CD4-positive, alpha-beta memory T cell (primary cell): ENCODE results near the gene LRIT2. TPM values are rescaled to one million over a fixed set of nuclear protein-coding genes. Genes with fewer than 3 reads are reported as not detected.

Experiments
- CTCF ChIA-PET: fragments of 350-600 bp; sonication (Branson Sonifier 250); formaldehyde crosslinking; loops from one replicate; lab custom pipeline; 2021; ENCODE audit warnings: inconsistent platforms; ENCODE audit not compliant: partially characterized antibody; lab: Charles Lee
- POLR2A ChIA-PET: fragments of 350-600 bp; sonication (Branson Sonifier 250); formaldehyde crosslinking; loops from one replicate; lab custom pipeline; 2021; ENCODE audit not compliant: partially characterized antibody; lab: Charles Lee
- DNase-seq, 5 donors: peaks; one replicate each; pipeline versions ENCODE4 v3.0.0 to v3.0.0-alpha.2; 2020 to 2022; ENCODE audit warnings: mixed read lengths in 1 of 5
- H3K27ac ChIP-seq: one replicate; pipeline ENCODE4 v1.7.0; 2013; ENCODE audit warnings: low read depth, low read length
- H3K27me3 ChIP-seq: 2 replicates; pipeline ENCODE4 v1.7.0; 2013; ENCODE audit warnings: mild to moderate bottlenecking, low read length, moderate library complexity; ENCODE audit not compliant: insufficient read depth
- H3K36me3 ChIP-seq: 2 replicates; pipeline ENCODE4 v1.7.0; 2013; ENCODE audit warnings: mild to moderate bottlenecking, low read length, moderate library complexity; ENCODE audit not compliant: insufficient read depth
- H3K4me1 ChIP-seq: 2 replicates; pipeline ENCODE4 v1.7.0; 2013; ENCODE audit warnings: mild to moderate bottlenecking, low read length, moderate library complexity; ENCODE audit not compliant: insufficient read depth
- H3K4me3 ChIP-seq, 2 donors: one replicate each; pipeline ENCODE4 v1.7.0; 2013; ENCODE audit warnings: low read length in 2 of 2, mild to moderate bottlenecking in 1 of 2
- H3K9me3 ChIP-seq, 2 donors: one replicate each; pipeline ENCODE4 v1.7.0; 2013; ENCODE audit warnings: low read length in 2 of 2, control low read depth in 1 of 2; ENCODE audit not compliant: control insufficient read depth in 1 of 2
- H3K27ac Mint-ChIP-seq, 7 donors: one replicate each; pipeline ENCODE4 v1.8.0; 2020 to 2021; ENCODE audit warnings: mixed read lengths in 7 of 7, mild to moderate bottlenecking in 6 of 7, inconsistent platforms in 3 of 7, moderate library complexity in 3 of 7
- H3K27me3 Mint-ChIP-seq, 2 donors: one replicate each; pipeline ENCODE4 v1.8.0; 2020 to 2021; ENCODE audit warnings: mixed read lengths in 2 of 2
- H3K36me3 Mint-ChIP-seq, 2 donors: one replicate each; pipeline ENCODE4 v1.8.0; 2020 to 2021; ENCODE audit warnings: mixed read lengths in 2 of 2, inconsistent platforms in 1 of 2, mild to moderate bottlenecking in 1 of 2
- H3K4me1 Mint-ChIP-seq, 4 donors: one replicate each; pipeline ENCODE4 v1.8.0; 2020 to 2021; ENCODE audit warnings: mixed read lengths in 4 of 4, mild to moderate bottlenecking in 1 of 4
- H3K4me3 Mint-ChIP-seq, 8 donors: one replicate each; pipeline ENCODE4 v1.8.0; 2020 to 2021; ENCODE audit warnings: mixed read lengths in 8 of 8, mild to moderate bottlenecking in 7 of 8, moderate library complexity in 6 of 8, inconsistent platforms in 3 of 8
- H3K9me3 Mint-ChIP-seq, 8 donors: one replicate each; pipeline ENCODE4 v1.8.0; 2020 to 2021; ENCODE audit warnings: mixed read lengths in 8 of 8, mild to moderate bottlenecking in 5 of 8, inconsistent platforms in 3 of 8, moderate library complexity in 1 of 8
- intact Hi-C: fragments of 100-400 bp; cut with micrococcal nuclease; formaldehyde crosslinking; loops from one replicate; pipeline ENCODE4 v1.15.1; 2023
- polyA plus RNA-seq, 2 donors: library from polyadenylated mRNA; unstranded; fragments of 300-500 nt; fragmentation: Illumina TruSeq; gene quantifications; one replicate each; pipeline ENCODE4 v1.2.3, GENCODE V29; 2021
- total RNA-seq, 2 experiments: library from RNA; stranded (reverse); gene quantifications; one replicate each; pipeline ENCODE4 v1.2.3, GENCODE V29; 2021

LRIT2 gene
- total and polyA plus RNA-seq, 4 experiments from 2014 or later = not detected

- ChIA-PET POLR2A (no interaction called here), CTCF (interaction anchor here (1.8 kb wide), 1 partner anchor 11 kb away, joined by 7 read pairs; no protein-coding TSS in a partner anchor)
- Histone ChIP-seq H3K27ac (no peak overlapping the region), H3K9me3 (no peaks in the 10 kb centered on the region), H3K36me3 (no peaks in the 10 kb centered on the region), H3K4me1 (no peaks in the 10 kb centered on the region), H3K4me3 (no peak overlapping the region), H3K27me3 (no peaks in the 10 kb centered on the region)
- Mint-ChIP-seq H3K4me1 (peaks cover 0 to 2% (median under 1%) of the 10 kb centered on the region in 4 donors), H3K4me3 (no peak overlapping the region), H3K9me3 (peaks cover 0 to 6% (median 0%) of the 10 kb centered on the region in 8 donors), H3K27me3 (peaks cover 9% of the 10 kb centered on the region in 2 donors), H3K27ac (no peak overlapping the region), H3K36me3 (no peaks in the 10 kb centered on the region)
- no peak for DNase-seq
- intact Hi-C loops = no loop called here
Observed at GRCh38 chr10:84216834-84217233, 8.5 kb downstream of the LRIT2 start.

GRCh38 chr10:84214612-84215235, 10.6 kb downstream of the LRIT2 start:
- Mint-ChIP-seq H3K27ac (peak overlapping the region in 1 of 7 donors; percentile 75), H3K27me3 (peaks cover 5 to 10% of the 10 kb centered on the region in 2 donors), H3K4me3 (peak overlapping the region in 2 of 8 donors; percentile 62 to 66), H3K4me1 (peaks cover 0 to 2% (median under 1%) of the 10 kb centered on the region in 4 donors), H3K36me3 (no peaks in the 10 kb centered on the region), H3K9me3 (peaks cover 0 to 6% (median 0%) of the 10 kb centered on the region in 8 donors)
- no peaks in the 10 kb centered on the region for H3K27me3 ChIP-seq
- H3K4me3 ChIP-seq = no peak overlapping the region
- intact Hi-C loops = loop anchor here (2.0 kb wide), 1 partner anchor 66 kb away; no protein-coding TSS in a partner anchor
- ChIA-PET CTCF (interaction anchor here (0.9 to 2.9 kb wide), 6 partner anchors 10 to 131 kb away, joined by 3 to 17 read pairs (median 3); no protein-coding TSS in a partner anchor), POLR2A (no interaction called here)
- H3K9me3 ChIP-seq = no peaks in the 10 kb centered on the region
- no peaks in the 10 kb centered on the region for H3K36me3 ChIP-seq
- no peak overlapping the region for H3K27ac ChIP-seq
- no peaks in the 10 kb centered on the region for H3K4me1 ChIP-seq
- peak in 2 of 5 donors; percentile 17 to 40 for DNase-seq

GRCh38 chr10:84214046-84214572, 11.2 kb downstream of the LRIT2 start:
- H3K9me3 Mint-ChIP-seq = peaks cover 0 to 1% (median 0%) of the 10 kb centered on the region in 8 donors
- Histone ChIP-seq H3K4me1 (no peaks in the 10 kb centered on the region), H3K4me3 (no peak overlapping the region), H3K36me3 (no peaks in the 10 kb centered on the region), H3K9me3 (no peaks in the 10 kb centered on the region), H3K27ac (no peak overlapping the region), H3K27me3 (no peaks in the 10 kb centered on the region)
- H3K36me3 Mint-ChIP-seq = no peaks in the 10 kb centered on the region
- no peak for DNase-seq
- ChIA-PET CTCF (interaction anchor here (1.4 to 2.9 kb wide), 5 partner anchors 52 to 130 kb away, joined by 3 to 17 read pairs (median 3); no protein-coding TSS in a partner anchor), POLR2A (no interaction called here)
- H3K4me3 Mint-ChIP-seq = peak overlapping the region in 2 of 8 donors; percentile 62 to 66
- H3K27me3 Mint-ChIP-seq = peaks cover 1 to 9% of the 10 kb centered on the region in 2 donors
- intact Hi-C loops = loop anchor here (2.0 kb wide), 1 partner anchor 65 kb away; no protein-coding TSS in a partner anchor
- H3K27ac Mint-ChIP-seq = no peak overlapping the region
- peaks cover 0 to 2% (median under 1%) of the 10 kb centered on the region in 4 donors for H3K4me1 Mint-ChIP-seq

GRCh38 chr10:84213076-84213475, 12.3 kb downstream of the LRIT2 start:
- no peak overlapping the region for H3K4me3 Mint-ChIP-seq
- H3K27me3 ChIP-seq = no peaks in the 10 kb centered on the region
- no peak overlapping the region for H3K4me3 ChIP-seq
- intact Hi-C loops = no loop called here
- POLR2A ChIA-PET = no interaction called here
- DNase-seq = no peak
- H3K9me3 Mint-ChIP-seq = peaks cover 0 to 1% (median 0%) of the 10 kb centered on the region in 8 donors
- no peaks in the 10 kb centered on the region for H3K36me3 ChIP-seq
- CTCF ChIA-PET = interaction anchor here (1.6 to 2.9 kb wide), 2 partner anchors 64 to 65 kb away, joined by 5 to 17 read pairs; no protein-coding TSS in a partner anchor
- no peaks in the 10 kb centered on the region for H3K36me3 Mint-ChIP-seq
- peaks cover 0 to 2% (median under 1%) of the 10 kb centered on the region in 4 donors for H3K4me1 Mint-ChIP-seq
- peaks cover 3 to 11% of the 10 kb centered on the region in 2 donors for H3K27me3 Mint-ChIP-seq
- no peak overlapping the region for H3K27ac ChIP-seq
- H3K9me3 ChIP-seq = no peaks in the 10 kb centered on the region
- H3K27ac Mint-ChIP-seq = no peak overlapping the region
- no peaks in the 10 kb centered on the region for H3K4me1 ChIP-seq

- H3K9me3 ChIP-seq = no peaks in the 10 kb centered on the region
- DNase-seq = no peak
- no peak overlapping the region for H3K27ac ChIP-seq
- no peaks in the 10 kb centered on the region for H3K4me1 ChIP-seq
- H3K4me1 Mint-ChIP-seq = peaks cover 0 to 2% (median under 1%) of the 10 kb centered on the region in 4 donors
- ChIA-PET CTCF (interaction anchor here (1.3 to 1.6 kb wide), 2 partner anchors 10 to 63 kb away, joined by 5 read pairs; no protein-coding TSS in a partner anchor), POLR2A (no interaction called here)
- H3K9me3 Mint-ChIP-seq = peaks cover 0 to 1% (median 0%) of the 10 kb centered on the region in 8 donors
- H3K27me3 ChIP-seq = no peaks in the 10 kb centered on the region
- H3K4me3 Mint-ChIP-seq = no peak overlapping the region
- no peak overlapping the region for H3K27ac Mint-ChIP-seq
- no peaks in the 10 kb centered on the region for H3K36me3 Mint-ChIP-seq
- intact Hi-C loops = no loop called here
- H3K4me3 ChIP-seq = no peak overlapping the region
- H3K27me3 Mint-ChIP-seq = peaks cover 7 to 11% of the 10 kb centered on the region in 2 donors
- no peaks in the 10 kb centered on the region for H3K36me3 ChIP-seq
Observed at GRCh38 chr10:84212014-84212413, 13.3 kb downstream of the LRIT2 start.

GRCh38 chr10:84211566-84211965, 13.8 kb downstream of the LRIT2 start:
- peaks cover 0 to 1% (median 0%) of the 10 kb centered on the region in 8 donors for H3K9me3 Mint-ChIP-seq
- Histone ChIP-seq H3K9me3 (no peaks in the 10 kb centered on the region), H3K36me3 (no peaks in the 10 kb centered on the region), H3K4me3 (no peak overlapping the region), H3K4me1 (no peaks in the 10 kb centered on the region), H3K27me3 (no peaks in the 10 kb centered on the region), H3K27ac (no peak overlapping the region)
- peaks cover 0 to 2% (median under 1%) of the 10 kb centered on the region in 4 donors for H3K4me1 Mint-ChIP-seq
- H3K27me3 Mint-ChIP-seq = peaks cover 10 to 14% of the 10 kb centered on the region in 2 donors
- no peak overlapping the region for H3K4me3 Mint-ChIP-seq
- H3K27ac Mint-ChIP-seq = peak overlapping the region in 1 of 7 donors; percentile 65
- DNase-seq = no peak
- ChIA-PET CTCF (interaction anchor here (1.3 to 1.6 kb wide), 2 partner anchors 9 to 63 kb away, joined by 5 read pairs; no protein-coding TSS in a partner anchor), POLR2A (no interaction called here)
- no peaks in the 10 kb centered on the region for H3K36me3 Mint-ChIP-seq
- intact Hi-C loops = no loop called here

- no peaks in the 10 kb centered on the region for H3K36me3 ChIP-seq
- no peaks in the 10 kb centered on the region for H3K4me1 ChIP-seq
- H3K27ac ChIP-seq = no peak overlapping the region
- no peaks in the 10 kb centered on the region for H3K27me3 ChIP-seq
- no peak overlapping the region for H3K4me3 ChIP-seq
- POLR2A ChIA-PET = interaction anchor here (1.0 kb wide), 1 partner anchor 69 kb away, joined by 3 read pairs; no protein-coding TSS in a partner anchor
- no peaks in the 10 kb centered on the region for H3K9me3 ChIP-seq
- H3K27me3 Mint-ChIP-seq = peaks cover 12 to 17% of the 10 kb centered on the region in 2 donors
- CTCF ChIA-PET = interaction anchor here (1.0 to 6.9 kb wide), 3 partner anchors 15 to 66 kb away, joined by 3 to 75 read pairs (median 3); no protein-coding TSS in a partner anchor
- DNase-seq = no peak
- H3K4me1 Mint-ChIP-seq = peaks cover 0 to 2% (median 0%) of the 10 kb centered on the region in 4 donors
- intact Hi-C loops = no loop called here
- no peaks in the 10 kb centered on the region for H3K9me3 Mint-ChIP-seq
- no peak overlapping the region for H3K4me3 Mint-ChIP-seq
- no peak overlapping the region for H3K27ac Mint-ChIP-seq
- no peaks in the 10 kb centered on the region for H3K36me3 Mint-ChIP-seq
Observed at GRCh38 chr10:84208023-84208422, 17.3 kb downstream of the LRIT2 start.
